HFF-Myc (cell line): ENCODE results near the gene SYP.
"Not testable (repeated sequence)": the region's sequence is repeated elsewhere in the genome, so short reads cannot be mapped to it uniquely, and the experiment has no call there.

Experiments used
- DNase-seq: peaks from one replicate; pipeline ENCODE4 v3.0.0-alpha.2; 2011; ENCODE audit warnings: low read depth; ENCODE audit errors: extremely low read depth
- H3K4me3 ChIP-seq: replicated peaks from 2 replicates; pipeline ENCODE4 v1.5.1; 2011; ENCODE audit warnings: low read depth, mild to moderate bottlenecking, control low read depth, low read length
- TF ChIP-seq, protein P1 (sequence below): IDR thresholded peaks from 2 replicates; pipeline ENCODE4 v1.5.1; 2012; ENCODE audit warnings: mild to moderate bottlenecking, low read depth, low read length, control low read depth; ENCODE audit errors: missing control alignments

SYP gene

DNA sequence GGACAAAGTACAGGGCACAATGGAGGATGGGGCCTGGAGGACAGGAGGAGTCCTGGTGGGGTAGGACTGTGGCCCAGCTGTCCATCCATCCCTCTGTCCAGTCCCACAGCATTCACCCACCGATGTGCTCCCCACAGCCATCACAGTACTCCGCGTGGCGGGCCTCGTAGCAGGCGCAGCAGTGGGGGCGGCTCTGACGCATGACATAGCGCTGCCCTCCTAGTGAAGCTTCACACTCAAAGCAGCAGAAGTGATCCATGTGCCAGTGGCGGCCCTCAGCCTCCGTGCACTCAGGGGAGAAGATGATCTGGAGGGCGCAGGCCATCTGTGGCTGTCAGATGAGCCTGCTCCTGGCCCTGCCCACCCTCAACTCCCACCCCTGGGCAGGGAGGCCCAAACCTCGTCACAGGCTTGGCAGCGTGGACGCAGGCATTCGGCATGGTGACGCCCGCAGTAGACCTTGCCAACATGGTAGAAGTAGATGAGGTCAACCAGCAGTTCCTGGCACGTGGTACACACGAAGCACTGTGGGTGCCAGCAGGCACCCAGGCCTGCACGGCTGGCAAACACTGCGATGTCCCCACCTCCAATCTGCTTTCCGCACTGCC, 22.0 kb downstream of the SYP start:
- no peak for DNase-seq
- TF ChIP-seq, protein P1, sequence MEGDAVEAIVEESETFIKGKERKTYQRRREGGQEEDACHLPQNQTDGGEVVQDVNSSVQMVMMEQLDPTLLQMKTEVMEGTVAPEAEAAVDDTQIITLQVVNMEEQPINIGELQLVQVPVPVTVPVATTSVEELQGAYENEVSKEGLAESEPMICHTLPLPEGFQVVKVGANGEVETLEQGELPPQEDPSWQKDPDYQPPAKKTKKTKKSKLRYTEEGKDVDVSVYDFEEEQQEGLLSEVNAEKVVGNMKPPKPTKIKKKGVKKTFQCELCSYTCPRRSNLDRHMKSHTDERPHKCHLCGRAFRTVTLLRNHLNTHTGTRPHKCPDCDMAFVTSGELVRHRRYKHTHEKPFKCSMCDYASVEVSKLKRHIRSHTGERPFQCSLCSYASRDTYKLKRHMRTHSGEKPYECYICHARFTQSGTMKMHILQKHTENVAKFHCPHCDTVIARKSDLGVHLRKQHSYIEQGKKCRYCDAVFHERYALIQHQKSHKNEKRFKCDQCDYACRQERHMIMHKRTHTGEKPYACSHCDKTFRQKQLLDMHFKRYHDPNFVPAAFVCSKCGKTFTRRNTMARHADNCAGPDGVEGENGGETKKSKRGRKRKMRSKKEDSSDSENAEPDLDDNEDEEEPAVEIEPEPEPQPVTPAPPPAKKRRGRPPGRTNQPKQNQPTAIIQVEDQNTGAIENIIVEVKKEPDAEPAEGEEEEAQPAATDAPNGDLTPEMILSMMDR: no peak
- no peak overlapping the region for H3K4me3 ChIP-seq

DNA sequence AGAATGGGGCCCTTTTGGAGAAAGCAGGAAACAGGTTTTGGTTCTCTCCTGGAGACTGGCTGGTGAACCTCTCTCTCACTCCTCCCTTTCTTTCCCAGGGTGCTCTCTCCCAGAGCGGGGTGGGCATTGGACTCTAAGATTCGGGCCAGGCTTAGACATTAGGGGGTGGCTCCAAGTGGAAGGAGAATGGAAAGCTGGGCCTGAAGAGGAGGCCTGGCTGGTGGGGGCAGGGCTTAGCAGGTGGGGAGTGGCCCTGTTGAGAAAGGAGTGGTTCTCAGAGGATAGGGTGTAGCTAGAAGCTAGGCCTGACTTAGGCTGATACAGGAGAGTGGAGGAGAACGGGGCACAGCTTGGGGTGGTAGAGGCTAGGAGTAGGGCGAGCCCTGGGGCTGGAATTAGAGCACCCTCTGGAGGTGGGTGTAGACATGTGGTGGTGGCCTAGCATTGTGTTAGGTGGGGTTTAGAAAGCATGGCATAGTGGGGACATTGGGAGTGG, 22.6 kb downstream of the SYP start:
- no peak for DNase-seq
- H3K4me3 ChIP-seq: no peak overlapping the region
- TF ChIP-seq, protein P1: no peak

DNA sequence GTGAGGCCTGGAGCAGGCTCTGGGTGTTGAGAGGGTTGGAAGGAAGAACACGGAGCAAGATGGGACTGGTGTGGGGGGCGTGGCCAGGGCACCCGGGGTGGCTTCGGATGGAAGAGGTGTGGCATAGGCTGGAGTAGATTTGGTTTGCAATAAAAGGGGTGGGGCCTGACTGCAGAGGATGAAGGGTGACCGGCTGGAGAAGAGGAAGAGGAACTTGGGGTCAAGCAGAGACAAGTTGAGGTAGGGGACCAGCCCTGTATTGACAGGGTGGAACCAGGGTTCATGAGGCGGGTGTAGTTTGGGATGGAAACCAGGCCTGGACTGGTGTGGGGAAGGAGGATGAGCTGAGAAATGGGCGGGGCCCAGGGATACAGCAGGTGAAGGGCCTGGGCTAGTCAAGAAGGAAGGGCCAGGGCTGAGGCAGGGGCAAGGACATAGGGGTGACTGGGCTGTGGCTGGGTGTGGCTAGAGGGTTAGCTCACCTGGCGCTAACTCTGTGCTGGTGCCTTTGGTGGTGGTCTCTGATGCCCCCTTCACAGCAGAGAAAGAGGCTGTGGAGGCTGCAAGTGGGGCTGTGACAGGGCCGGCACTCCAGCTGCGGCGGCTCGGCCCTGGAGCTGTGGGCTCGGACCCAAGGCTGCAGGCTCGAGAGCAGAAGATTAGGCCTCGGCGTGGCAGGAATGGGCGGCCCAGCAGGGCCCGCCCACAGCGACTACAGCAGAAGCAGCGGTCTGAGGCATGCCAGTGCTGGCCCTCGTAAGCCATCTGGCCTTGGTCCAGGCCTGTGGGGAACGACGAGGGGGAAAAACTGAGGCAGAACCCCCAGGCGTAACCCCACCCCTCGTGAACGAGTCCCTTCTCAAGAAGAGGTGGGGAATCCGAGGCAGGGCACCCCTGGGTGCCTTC, 23.3 kb downstream of the SYP start:
- DNase-seq: no peak

DNA sequence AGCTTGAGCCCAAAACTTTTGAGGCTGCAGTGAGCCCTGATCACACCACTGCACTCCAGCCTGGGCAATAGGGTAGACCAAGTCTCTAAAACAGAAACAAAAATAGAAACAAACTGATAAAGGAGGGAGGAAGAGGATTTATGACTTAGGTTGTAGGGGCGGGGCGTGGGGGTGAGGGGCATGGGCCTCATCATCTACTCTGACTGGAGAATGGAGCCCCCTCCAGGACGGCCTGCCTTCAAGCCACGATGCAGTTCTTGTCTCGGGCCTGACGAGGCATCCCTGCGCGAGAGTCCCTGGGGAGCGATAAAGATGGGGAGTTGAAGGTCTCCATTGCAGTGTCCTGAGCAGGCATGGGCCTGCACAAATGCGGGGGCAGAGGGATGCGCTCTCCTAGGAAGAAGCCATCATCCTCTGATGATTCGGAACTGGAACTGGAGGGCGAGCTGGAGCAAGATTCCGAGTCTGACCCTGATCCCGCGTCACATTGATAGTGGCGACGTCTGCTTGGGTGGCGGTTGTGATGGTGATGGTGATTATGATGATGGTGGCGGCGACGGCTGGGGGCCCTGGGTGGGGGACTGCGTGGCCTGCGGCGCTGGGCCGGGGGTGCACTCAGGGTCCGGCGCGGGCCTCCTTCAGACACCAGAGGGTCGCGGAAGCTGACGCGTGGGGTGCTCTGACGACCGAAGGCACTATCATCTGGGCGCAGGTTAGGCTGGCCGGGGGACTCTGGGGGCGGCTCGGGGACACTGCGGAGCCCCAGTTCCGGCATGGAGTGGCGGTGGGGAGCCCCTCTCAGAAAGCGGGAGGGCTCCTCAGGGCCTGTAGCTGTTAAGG, 24.3 kb downstream of the SYP start:
- TF ChIP-seq, protein P1: no peak
- DNase-seq: no peak
- H3K4me3 ChIP-seq: no peak overlapping the region

More for the DNA sequence above, 23.3 kb downstream of the SYP start:
- TF ChIP-seq, protein P1: no peak
- H3K4me3 ChIP-seq: no peak overlapping the region

DNA sequence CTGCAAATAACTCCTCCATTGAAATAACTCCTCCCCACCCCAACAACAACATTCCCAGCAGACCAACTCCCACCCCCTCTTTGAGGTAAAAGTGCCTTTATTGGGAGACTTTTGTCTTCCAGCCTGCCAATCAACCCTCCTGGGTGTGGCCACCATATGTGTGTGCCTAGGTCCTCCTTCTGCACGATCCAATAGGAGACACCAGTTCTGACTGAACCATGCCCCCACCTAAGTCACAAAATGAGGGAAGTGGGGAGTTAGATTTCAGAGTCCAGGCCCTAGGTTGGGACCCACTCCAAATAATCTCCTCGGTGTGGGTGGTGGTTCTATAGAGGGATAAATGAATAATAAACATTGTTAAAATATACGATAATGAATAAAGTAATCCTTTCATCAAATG, 25.3 kb downstream of the SYP start:
- no peak overlapping the region for H3K4me3 ChIP-seq
- DNase-seq: no peak
- TF ChIP-seq, protein P1: no peak

DNA sequence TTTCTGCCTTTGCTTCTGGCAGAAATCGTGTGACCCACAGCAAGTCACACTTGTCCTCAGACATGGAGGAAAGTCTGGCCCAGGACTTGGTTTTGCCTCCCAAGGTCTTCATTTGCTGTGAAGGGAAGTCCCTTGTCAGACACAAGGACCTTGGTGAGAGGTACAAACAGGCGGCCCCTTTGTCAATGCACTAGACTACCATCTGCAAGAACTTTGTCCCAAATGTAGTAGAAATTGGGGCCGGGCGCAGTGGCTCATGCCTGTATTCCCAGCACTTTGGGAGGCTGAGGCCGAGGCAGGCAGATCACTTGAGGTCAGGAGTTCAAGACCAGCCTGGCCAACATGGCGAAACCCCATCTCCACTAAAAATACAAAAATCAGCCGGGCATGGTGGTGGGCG, 26.4 kb downstream of the SYP start:
- not testable (repeated sequence) for DNase-seq
- peak overlapping the region; percentile 65 for H3K4me3 ChIP-seq

DNA sequence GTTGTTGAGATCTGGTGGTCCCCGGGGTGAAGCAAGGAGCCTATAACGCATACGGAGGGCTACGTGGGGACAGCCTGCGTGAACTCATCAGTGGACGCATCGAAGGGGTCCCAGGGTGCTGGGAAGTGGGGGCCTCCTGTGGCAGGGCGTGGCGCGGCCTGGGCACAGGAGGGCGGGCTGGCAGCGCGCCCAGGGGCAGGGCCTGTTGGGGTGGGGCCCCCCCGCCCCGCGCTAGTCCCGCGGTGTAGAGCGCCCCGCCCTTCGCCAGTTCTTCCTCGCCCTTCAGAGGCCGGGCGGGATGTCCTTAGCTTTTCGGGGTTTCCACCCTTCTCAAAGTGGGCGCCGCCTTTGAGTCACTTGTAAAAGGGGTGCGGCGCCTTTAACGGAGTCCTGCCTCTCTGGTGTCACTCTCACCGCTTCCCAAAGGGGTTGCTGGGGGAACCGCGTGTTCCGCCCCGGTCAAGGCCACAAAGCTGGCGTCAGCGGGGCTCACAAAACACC, 27.7 kb downstream of the SYP start:
- no peak for DNase-seq
- peak overlapping the region; percentile 65 for H3K4me3 ChIP-seq
- TF ChIP-seq, protein P1: no peak
